Measurements from ENCODE around the gene CD33.

Gene CD33

DNA sequence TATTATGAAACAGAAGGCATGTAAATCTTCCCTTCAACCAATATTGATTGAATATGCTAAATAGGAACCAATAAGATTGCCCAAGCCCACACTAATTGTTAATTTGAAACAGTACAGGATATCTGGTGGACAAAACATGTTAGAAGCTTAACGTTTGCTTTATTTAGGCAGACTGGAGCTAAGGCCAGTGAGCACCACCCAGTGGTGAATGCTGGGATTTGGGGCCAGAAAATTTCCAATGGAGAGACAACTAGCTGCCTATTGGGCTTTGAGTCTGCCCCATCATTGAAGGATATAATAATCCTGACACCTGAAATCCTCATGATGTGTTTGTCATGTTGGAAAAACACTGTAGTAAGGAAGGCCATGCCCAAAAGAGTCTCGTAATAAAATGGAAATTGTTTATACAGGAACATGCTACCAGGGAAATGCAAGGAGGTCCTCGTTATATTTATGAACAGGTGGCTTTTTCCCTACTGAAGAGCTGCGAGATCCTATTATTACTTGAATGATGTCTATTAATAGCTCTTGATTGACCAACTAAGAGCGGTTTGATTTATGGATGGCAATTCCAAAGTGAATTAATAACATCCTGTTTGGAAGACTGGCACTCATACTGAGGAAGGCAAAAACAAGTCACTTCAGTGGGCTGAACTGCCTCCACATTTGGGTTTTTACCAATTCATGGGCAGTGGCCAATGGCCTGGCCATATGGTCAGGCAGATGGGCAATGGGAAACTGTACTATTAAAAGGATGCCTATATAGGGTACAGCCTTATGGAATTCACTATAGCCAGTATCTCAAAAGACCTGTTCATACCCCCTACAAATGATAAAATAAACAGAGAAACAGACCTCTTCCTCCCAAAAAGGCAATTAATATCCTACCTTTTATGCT lies 34.7 kb downstream of the CD33 start:
- peak; percentile 31 for DNase-seq

DNA sequence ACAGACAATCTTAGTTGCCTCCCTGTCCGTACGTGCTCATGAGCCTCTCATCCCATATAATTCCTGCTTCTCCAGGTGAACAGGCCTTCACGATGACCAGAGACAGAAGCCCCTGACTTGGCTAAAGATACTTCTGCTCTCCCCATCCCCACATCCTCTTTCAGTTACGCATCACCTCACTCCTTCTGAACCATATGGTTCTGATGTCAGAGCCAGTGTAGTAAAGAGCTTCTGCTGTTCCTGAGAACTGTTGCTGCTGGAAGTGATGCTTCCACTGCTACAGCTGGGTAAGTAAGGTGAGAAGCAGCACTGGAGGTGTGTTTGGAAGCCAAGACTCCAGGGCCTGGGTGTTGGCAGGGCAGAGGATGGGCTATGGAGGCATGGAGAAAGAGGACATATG lies 38.9 kb downstream of the CD33 start:
- no peak for DNase-seq

DNA sequence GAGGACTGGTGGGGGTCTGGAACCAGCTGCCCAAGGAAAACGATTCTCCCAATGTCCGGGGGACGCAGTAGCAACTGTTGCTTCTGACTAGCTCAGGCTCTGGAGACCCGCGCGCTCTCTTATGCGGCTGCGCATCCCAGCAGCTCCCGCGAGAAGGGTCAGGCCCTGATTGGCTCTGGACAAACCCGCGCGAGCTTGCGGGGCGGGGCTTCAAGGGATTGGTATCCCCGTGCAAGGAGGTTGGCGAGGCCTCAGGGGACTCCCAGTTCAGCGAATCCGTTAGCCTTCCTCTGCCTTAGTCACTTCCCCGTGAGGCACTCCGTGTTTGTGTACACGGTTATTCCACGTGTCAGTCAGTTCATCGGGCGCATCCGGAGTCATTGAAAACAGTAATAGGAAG lies 46.2 kb downstream of the CD33 start:
- DNase-seq, result peak; percentile 34

DNA sequence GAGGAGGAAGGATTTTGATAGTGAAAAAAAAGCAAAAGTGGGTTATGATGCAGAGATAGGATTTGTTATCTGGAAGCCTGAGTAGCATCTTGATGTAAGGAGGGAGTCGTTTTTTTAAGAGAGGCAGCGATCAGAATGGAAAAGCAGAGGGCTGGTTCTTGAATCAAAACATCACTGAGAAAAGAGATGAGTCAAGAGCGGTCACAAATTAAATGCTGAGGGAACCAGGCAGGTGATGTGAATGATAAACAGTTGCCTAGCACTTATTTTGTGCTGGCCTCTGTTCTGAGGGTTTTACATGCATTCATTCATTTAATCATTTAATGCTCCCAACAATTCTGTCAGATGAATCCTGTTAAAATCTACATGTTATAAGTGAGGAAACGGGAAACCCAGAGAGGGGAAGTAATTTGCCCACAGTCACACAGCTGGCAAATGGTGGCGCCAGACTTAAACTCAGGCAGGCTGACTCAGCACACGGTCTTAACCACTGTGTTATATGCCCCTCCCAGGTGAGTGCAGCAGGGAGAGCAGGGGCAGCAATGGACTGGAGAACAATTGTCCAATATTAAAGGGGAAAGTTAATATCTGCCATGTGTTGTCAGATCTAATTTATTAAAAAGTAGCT lies 47.4 kb downstream of the CD33 start:
- peak; percentile 24 for DNase-seq

DNA sequence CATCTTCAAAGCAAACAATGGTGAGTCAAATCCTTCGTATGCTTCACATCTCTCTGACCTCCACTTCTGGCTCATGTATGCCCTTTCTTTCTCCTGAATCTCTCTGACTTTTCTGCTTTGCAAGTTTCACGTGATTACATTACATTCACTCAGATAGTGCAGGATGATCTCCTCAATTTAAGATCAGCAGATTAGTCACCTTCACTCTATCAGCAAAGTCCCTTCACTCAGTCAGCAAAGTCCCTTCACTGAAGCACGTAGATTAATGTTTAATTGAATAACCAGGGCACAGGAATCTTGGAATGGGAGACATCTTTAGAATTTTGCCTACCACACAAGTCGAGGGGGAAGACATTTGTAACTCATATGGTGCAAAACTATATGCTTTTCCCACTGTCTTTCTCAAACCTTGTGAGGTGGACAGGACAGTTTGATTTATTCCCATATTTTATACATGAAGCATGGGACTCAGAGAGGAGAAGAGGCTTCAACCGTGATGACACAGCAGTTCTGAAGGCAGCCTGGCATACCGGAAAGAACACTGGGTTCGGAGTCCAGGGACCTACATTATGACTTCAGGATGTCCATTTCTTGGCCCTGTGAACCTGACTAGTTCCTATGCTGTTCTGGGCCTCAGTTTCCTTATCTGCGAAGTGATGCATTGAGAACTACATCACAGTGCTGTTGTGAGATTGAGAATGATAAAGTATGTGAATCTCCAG lies 49.3 kb downstream of the CD33 start:
- DNase-seq, result no peak

DNA sequence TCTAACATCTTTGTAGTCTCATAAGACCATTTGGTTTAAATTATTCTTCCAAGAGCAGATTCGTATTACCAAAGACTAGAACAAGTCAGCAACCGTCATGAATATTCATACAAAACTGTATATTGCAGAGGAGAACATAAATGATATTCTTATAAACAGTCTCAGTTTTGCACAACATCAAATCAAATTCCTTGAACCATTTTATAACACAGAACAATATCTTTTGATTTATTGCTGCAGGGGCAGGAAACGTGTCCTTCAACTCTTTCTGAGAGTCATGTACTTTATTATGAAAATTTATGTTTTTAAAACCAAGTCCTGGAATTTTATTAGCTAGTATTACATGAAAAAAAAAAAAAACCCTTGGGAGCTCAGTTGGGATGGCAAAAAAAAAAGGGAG lies 52.2 kb downstream of the CD33 start:
- no peak for DNase-seq

DNA sequence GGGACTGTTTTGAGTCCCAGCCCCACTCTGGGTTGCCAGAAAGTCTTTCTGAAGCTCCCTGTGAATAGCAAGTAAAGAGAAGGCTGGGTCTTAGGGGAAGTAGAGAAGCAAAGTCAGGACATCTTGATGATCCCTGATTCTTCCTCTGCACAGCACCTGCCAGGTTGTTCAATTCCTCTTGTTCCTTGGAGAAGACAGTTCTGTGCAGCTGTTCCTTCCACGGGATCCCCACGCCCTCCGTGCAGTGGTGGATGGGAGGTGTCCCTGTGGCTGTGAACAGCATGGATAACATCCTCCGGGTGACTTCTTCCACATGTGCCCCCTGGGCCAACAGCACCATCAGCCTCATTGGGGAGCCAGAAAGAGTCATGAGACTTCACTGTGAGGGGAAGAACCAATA lies 57.5 kb downstream of the CD33 start:
- DNase-seq, result no peak

DNA sequence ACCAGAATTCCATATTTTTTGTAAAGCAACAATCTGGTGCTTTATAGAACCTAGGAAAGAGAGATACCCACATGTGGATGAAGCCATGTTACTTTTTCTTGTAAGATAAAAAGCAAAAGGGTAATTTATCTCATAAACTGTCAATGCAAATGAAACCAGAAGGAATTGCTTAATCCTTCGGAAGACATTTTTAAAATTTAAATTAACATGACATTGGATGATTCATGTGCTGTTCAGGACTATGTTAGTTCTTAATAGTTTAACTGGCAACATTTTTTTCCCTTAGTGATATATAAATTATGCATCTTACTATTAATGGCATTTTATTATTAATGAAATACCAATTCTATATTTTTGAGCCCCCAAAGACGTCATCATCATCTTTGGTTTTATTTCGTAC lies 60.8 kb downstream of the CD33 start:
- no peak for DNase-seq
